Stomach (tissue), 9 donors: ENCODE measurements around the gene TMC5. TPM values are rescaled to one million over a fixed set of nuclear protein-coding genes. Genes with fewer than 3 reads are reported as not detected.

ENCODE experiments used
- DNase-seq, 2 donors: peaks; one replicate each; pipeline versions ENCODE4 v3.0.0 to v3.0.0-alpha.2; 2013 to 2019
- H3K27ac ChIP-seq, 5 donors: fragments of 200-600 bp in 4 of 5; sonication (generic) in 4 of 5; one replicate each; pipeline ENCODE4 v1.5.1; 2013 to 2019; ENCODE audit warnings: mild to moderate bottlenecking in 1 of 5, moderate library complexity in 1 of 5
- H3K27me3 ChIP-seq, 3 donors: fragments of 200-600 bp; sonication (generic); one replicate each; pipeline ENCODE4 v1.5.1; 2017 to 2019; ENCODE audit warnings: mixed run types in 1 of 3
- H3K36me3 ChIP-seq, 4 donors: fragments of 200-600 bp; sonication (generic); 1 replicate in 3 of 4; 2 replicates in 1 of 4; pipeline ENCODE4 v1.5.1; 2016 to 2019
- H3K4me1 ChIP-seq, 4 donors: fragments of 200-600 bp; sonication (generic); one replicate each; pipeline ENCODE4 v1.5.1; 2016 to 2019
- H3K4me3 ChIP-seq, 4 donors: fragments of 200-600 bp; sonication (generic) in 3 of 4; one replicate each; pipeline ENCODE4 v1.5.1; 2016 to 2019; ENCODE audit warnings: mild to moderate bottlenecking in 1 of 4
- H3K9me3 ChIP-seq, 4 donors: fragments of 200-600 bp; sonication (generic); one replicate each; pipeline ENCODE4 v1.5.1; 2016 to 2019
- CTCF ChIP-seq, 7 experiments: fragments of 450-650 bp in 4 of 7; fragments of 200-600 bp in 3 of 7; sonication (generic) in 3 of 7; IDR thresholded peaks; one replicate each; pipeline ENCODE4 v1.5.1; 2016 to 2019; ENCODE audit warnings: antibody characterized with exemption in 7 of 7, control low read depth in 2 of 7, mild to moderate bottlenecking in 1 of 7
- EP300 ChIP-seq: sonication (generic); formaldehyde crosslinking; IDR thresholded peaks from one replicate; pipeline ENCODE4 v1.6.1; 2017; ENCODE audit warnings: antibody characterized with exemption
- POLR2A ChIP-seq, 4 donors: fragments of 450-650 bp; IDR thresholded peaks; one replicate each; pipeline ENCODE4 v1.6.1; 2016; ENCODE audit warnings: antibody characterized with exemption in 4 of 4, control low read depth in 2 of 4, mild to moderate bottlenecking in 1 of 4, moderate library complexity in 1 of 4
- POLR2AphosphoS5 ChIP-seq, 3 donors: sonication (generic); formaldehyde crosslinking; IDR thresholded peaks; one replicate each; pipeline ENCODE4 v1.6.1; 2016; ENCODE audit warnings: antibody characterized with exemption in 3 of 3
- WGBS, 5 donors: extraction: QIAGEN DNeasy Blood & Tissue Kit in 3 of 5; methylation state at CpG; one replicate each; pipeline versions ENCODE4 v1.1.5 to v1.1.7; 2013 to 2018; 5-methylcytosine and 5-hydroxymethylcytosine counted together
- intact Hi-C: fragments of 100-400 bp; cut with DNase I; formaldehyde crosslinking; loops from one replicate; pipeline ENCODE4 v1.15.1; 2023; ENCODE audit warnings: low total_unique reads
- polyA plus RNA-seq, 3 donors: library from polyadenylated mRNA; stranded (reverse); fragments of 200-250 nt; gene quantifications; one replicate each; pipeline ENCODE4 v1.2.3, GENCODE V29; 2013
- total RNA-seq, 5 donors: library from RNA; depleted of rRNA; stranded (reverse); fragments of >200 nt; gene quantifications; one replicate each; pipeline versions ENCODE4 v1.1.0 to v1.2.3, GENCODE V29; 2014 to 2016
- donor health status: healthy with polysubstance abuse.
- donor health status: Bipolar disorder and iron deficiency.
- donor health status: healthy.

The TMC5 gene
- total and polyA plus RNA-seq, 8 donors = 7.2 to 92.7 (median 28.2) TPM

- H3K36me3 ChIP-seq = peaks cover 7 to 83% (median 43%) of the 10 kb centered on the region in 4 donors
- H3K4me3 ChIP-seq = no peak overlapping the region
- intact Hi-C loops = no loop called here
- H3K4me1 ChIP-seq = peaks cover 0 to 2% (median 0%) of the 10 kb centered on the region in 4 donors
- H3K27ac ChIP-seq = no peak overlapping the region
- 88 to 94% (median 89%) methylated on average over 5 of the region's 5 CpGs for WGBS, 5 donors
- no peaks in the 10 kb centered on the region for H3K27me3 ChIP-seq
- TF ChIP-seq POLR2A (IDR thresholded peaks at IDR 0.05) = no peak
- no peak for TF ChIP-seq POLR2AphosphoS5 (IDR thresholded peaks at IDR 0.05)
- TF ChIP-seq CTCF (IDR thresholded peaks at IDR 0.05) = no peak
- no peak for TF ChIP-seq EP300
- H3K9me3 ChIP-seq = no peaks in the 10 kb centered on the region
- DNase-seq = no peak
Measured at GRCh38 chr16:19481769-19482168, 64.1 kb downstream of the TMC5 start.

GRCh38 chr16:19482291-19482690, 64.6 kb downstream of the TMC5 start:
- 95 to 100% (median 100%) methylated on average over 1 of the region's 1 CpG for WGBS, 5 donors
- no peaks in the 10 kb centered on the region for H3K9me3 ChIP-seq
- H3K36me3 ChIP-seq = peaks cover 7 to 86% (median 44%) of the 10 kb centered on the region in 4 donors

GRCh38 chr16:19484096-19484495, 66.4 kb downstream of the TMC5 start:
- TF ChIP-seq POLR2A (IDR thresholded peaks at IDR 0.05) (no peak), CTCF (IDR thresholded peaks at IDR 0.05) (no peak), EP300 (no peak), POLR2AphosphoS5 (IDR thresholded peaks at IDR 0.05) (no peak)

More at GRCh38 chr16:19482291-19482690, 64.6 kb downstream of the TMC5 start:
- intact Hi-C loops = no loop called here
- no peak for DNase-seq
- peaks cover 0 to 7% (median 2%) of the 10 kb centered on the region in 4 donors for H3K4me1 ChIP-seq
- no peak overlapping the region for H3K4me3 ChIP-seq
- no peak for TF ChIP-seq POLR2AphosphoS5 (IDR thresholded peaks at IDR 0.05)
- no peak for TF ChIP-seq POLR2A (IDR thresholded peaks at IDR 0.05)
- TF ChIP-seq CTCF (IDR thresholded peaks at IDR 0.05) = no peak
- TF ChIP-seq EP300 = no peak
- no peaks in the 10 kb centered on the region for H3K27me3 ChIP-seq
- H3K27ac ChIP-seq = no peak overlapping the region

GRCh38 chr16:19485611-19486010, 67.9 kb downstream of the TMC5 start:
- DNase-seq = no peak
- Histone ChIP-seq H3K4me1 (peaks cover 0 to 18% (median 7%) of the 10 kb centered on the region in 4 donors), H3K27me3 (no peaks in the 10 kb centered on the region), H3K36me3 (peaks cover 7 to 74% (median 39%) of the 10 kb centered on the region in 4 donors), H3K27ac (no peak overlapping the region), H3K4me3 (no peak overlapping the region), H3K9me3 (no peaks in the 10 kb centered on the region)
- 88 to 95% (median 93%) methylated on average over 5 of the region's 5 CpGs for WGBS, 5 donors
- intact Hi-C loops = no loop called here
- TF ChIP-seq POLR2A (IDR thresholded peaks at IDR 0.05) (no peak), CTCF (IDR thresholded peaks at IDR 0.05) (no peak), POLR2AphosphoS5 (IDR thresholded peaks at IDR 0.05) (no peak), EP300 (no peak)

More at GRCh38 chr16:19484096-19484495, 66.4 kb downstream of the TMC5 start:
- no peak overlapping the region for H3K4me3 ChIP-seq
- DNase-seq = no peak
- H3K4me1 ChIP-seq = peaks cover 0 to 18% (median 7%) of the 10 kb centered on the region in 4 donors
- peaks cover 7 to 69% (median 36%) of the 10 kb centered on the region in 4 donors for H3K36me3 ChIP-seq
- no peaks in the 10 kb centered on the region for H3K9me3 ChIP-seq
- WGBS, 5 donors = 90 to 95% (median 92%) methylated on average over 3 of the region's 3 CpGs
- intact Hi-C loops = no loop called here
- H3K27me3 ChIP-seq = no peaks in the 10 kb centered on the region
- no peak overlapping the region for H3K27ac ChIP-seq
